Pancreas (tissue), 10 donors: ENCODE data around the gene TBC1D4. TPM values are rescaled to one million over a fixed set of nuclear protein-coding genes. Genes with fewer than 3 reads are reported as not detected.
A peak's percentile ranks its signal among the peaks of the same experiment; 100 is the strongest.

ENCODE experiments used
- ATAC-seq, 4 donors: fragments of 200-7000 bp; cut with Tn5 transposase; one replicate each; pipeline versions ENCODE4 v1.8.0 to v1.9.1; 2020; ENCODE audit warnings: mild to moderate bottlenecking in 4 of 4, moderate library complexity in 4 of 4
- DNase-seq, 6 donors: peaks; one replicate each; pipeline ENCODE4 v3.0.0-alpha.2; 2020
- FAIRE-seq: peaks from 2 replicates; lab custom pipeline; 2012; peaks lifted over from hg19 to GRCh38; lab: Jason Lieb, UNC
- H3K27ac ChIP-seq, 4 donors: fragments of 200-600 bp; sonication (generic); 1 replicate in 3 of 4; 2 replicates in 1 of 4; pipeline versions ENCODE4 v1.5.0 to v1.8.0; 2020
- H3K27me3 ChIP-seq, 4 donors: fragments of 200-600 bp; one replicate each; pipeline ENCODE4 v1.8.0; 2021
- H3K36me3 ChIP-seq, 3 donors: fragments of 200-600 bp; sonication (generic) in 1 of 3; one replicate each; pipeline versions ENCODE4 v1.5.0 to v1.8.0; 2020 to 2021
- H3K4me1 ChIP-seq, 3 donors: fragments of 200-600 bp; one replicate each; pipeline ENCODE4 v1.8.0; 2021
- H3K4me3 ChIP-seq, 4 donors: fragments of 200-600 bp; sonication (generic) in 2 of 4; one replicate each; pipeline versions ENCODE4 v1.5.0 to v1.8.0; 2020 to 2021
- H3K9me3 ChIP-seq, 4 donors: fragments of 200-600 bp; one replicate each; pipeline ENCODE4 v1.8.0; 2021
- WGBS, 2 donors: extraction: QIAGEN DNeasy Blood & Tissue Kit; methylation state at CpG; one replicate each; pipeline ENCODE4 v1.1.7; 2013; 5-methylcytosine and 5-hydroxymethylcytosine counted together
- intact Hi-C, 3 donors: fragments of 100-400 bp; cut with DNase I; formaldehyde crosslinking; loops; one replicate each; pipeline versions ENCODE4 v1.11.1 to v1.14.2; 2022
- polyA plus RNA-seq, 2 donors: library from polyadenylated mRNA; stranded (reverse); fragments of 200-250 nt; gene quantifications; one replicate each; pipeline ENCODE4 v1.2.3, GENCODE V29; 2013
- total RNA-seq, 6 donors: library from RNA; stranded (reverse); fragmentation: NEBNext Ultra II Directional in 4 of 6; extraction: Animal tissue kit (Norgen Biotek cat#: 25700) in 4 of 6; gene quantifications; one replicate each; pipeline versions ENCODE4 v1.2.1 to v1.2.4, GENCODE V29; 2021 to 2023
- TF ChIP-seq, protein P1 (sequence below), 4 donors: fragments of 200-600 bp; sonication (generic) in 3 of 4; IDR thresholded peaks; one replicate each; pipeline versions ENCODE4 v1.5.0 to v1.8.0; 2021; ENCODE audit warnings: antibody characterized with exemption in 4 of 4
- donor health status: healthy with polysubstance abuse.
- donor health status: DM: no; HTN: no; CAD: no; lungs with moderate emphysema.
- donor health status: DM: no; HTN: no; CAD: no.
- donor health status: control.
- donor health status: control.
- donor health status: Bipolar disorder and iron deficiency.
- donor health status: DM: yes; HTN: yes; CAD: no.
- donor health status: DM: no; HTN: no; CAD: no.
- donor health status: DM: no; HTN: no; CAD: no.
- donor health status: DM: yes; HTN: yes; CAD: no.

Gene TBC1D4
- total and polyA plus RNA-seq, 8 donors: 8.2 to 19.7 (median 10.5) TPM

GRCh38 chr13:75384879-75385707, 96.9 kb downstream of the TBC1D4 start:
- Histone ChIP-seq H3K27me3 (no peaks in the 10 kb centered on the region), H3K4me1 (peaks cover 5 to 9% (median 9%) of the 10 kb centered on the region in 3 donors), H3K27ac (peak overlapping the region in 2 of 4 donors; percentile 9 to 42), H3K9me3 (no peaks in the 10 kb centered on the region), H3K36me3 (no peaks in the 10 kb centered on the region), H3K4me3 (no peak overlapping the region)
- intact Hi-C loops: no loop called here
- FAIRE-seq (no peak), ATAC-seq (peak; percentile 47 to 69 (median 62)), DNase-seq (no peak)
- TF ChIP-seq, protein P1, sequence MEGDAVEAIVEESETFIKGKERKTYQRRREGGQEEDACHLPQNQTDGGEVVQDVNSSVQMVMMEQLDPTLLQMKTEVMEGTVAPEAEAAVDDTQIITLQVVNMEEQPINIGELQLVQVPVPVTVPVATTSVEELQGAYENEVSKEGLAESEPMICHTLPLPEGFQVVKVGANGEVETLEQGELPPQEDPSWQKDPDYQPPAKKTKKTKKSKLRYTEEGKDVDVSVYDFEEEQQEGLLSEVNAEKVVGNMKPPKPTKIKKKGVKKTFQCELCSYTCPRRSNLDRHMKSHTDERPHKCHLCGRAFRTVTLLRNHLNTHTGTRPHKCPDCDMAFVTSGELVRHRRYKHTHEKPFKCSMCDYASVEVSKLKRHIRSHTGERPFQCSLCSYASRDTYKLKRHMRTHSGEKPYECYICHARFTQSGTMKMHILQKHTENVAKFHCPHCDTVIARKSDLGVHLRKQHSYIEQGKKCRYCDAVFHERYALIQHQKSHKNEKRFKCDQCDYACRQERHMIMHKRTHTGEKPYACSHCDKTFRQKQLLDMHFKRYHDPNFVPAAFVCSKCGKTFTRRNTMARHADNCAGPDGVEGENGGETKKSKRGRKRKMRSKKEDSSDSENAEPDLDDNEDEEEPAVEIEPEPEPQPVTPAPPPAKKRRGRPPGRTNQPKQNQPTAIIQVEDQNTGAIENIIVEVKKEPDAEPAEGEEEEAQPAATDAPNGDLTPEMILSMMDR (IDR thresholded peaks at IDR 0.05): no peak
- WGBS, 2 donors: 22 to 23% methylated on average over 9 of the region's 9 CpGs

- H3K4me1 ChIP-seq: peaks cover 5 to 9% (median 9%) of the 10 kb centered on the region in 3 donors
- no peak overlapping the region for H3K27ac ChIP-seq
- DNase-seq (no peak), ATAC-seq (peak in 3 of 4 donors; percentile 40 to 72 (median 50)), FAIRE-seq (no peak)
- no peaks in the 10 kb centered on the region for H3K27me3 ChIP-seq
- H3K36me3 ChIP-seq: no peaks in the 10 kb centered on the region
- no peaks in the 10 kb centered on the region for H3K9me3 ChIP-seq
- TF ChIP-seq, protein P1 (IDR thresholded peaks at IDR 0.05): no peak
- intact Hi-C loops: no loop called here
- WGBS, 2 donors: 74 to 75% methylated on average over 6 of the region's 6 CpGs
- no peak overlapping the region for H3K4me3 ChIP-seq
These were observed 98.8 kb downstream of the TBC1D4 start for GRCh38 chr13:75383064-75383715.

DNA sequence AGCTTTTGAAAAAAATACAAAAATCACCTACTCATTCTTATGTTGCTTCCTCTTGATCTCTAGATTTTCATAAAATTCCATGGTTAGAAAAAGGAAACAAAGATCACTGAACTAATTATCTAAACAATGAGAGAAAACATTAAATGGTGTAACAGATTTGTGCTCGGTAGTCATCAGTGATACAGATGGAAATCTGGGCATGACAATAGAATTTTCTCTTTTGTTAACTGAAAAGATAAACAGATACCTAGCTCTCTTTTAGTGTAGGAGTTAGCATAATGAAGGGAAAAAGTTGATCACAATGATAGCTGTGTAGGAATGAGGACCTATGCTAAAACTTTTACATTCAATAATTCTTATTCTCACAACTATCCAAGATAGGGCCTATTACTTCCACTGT, 103.7 kb downstream of the TBC1D4 start:
- DNase-seq (no peak), FAIRE-seq (no peak), ATAC-seq (no peak)
- Histone ChIP-seq H3K27ac (no peak overlapping the region), H3K4me3 (no peak overlapping the region), H3K27me3 (no peaks in the 10 kb centered on the region), H3K9me3 (no peaks in the 10 kb centered on the region), H3K4me1 (peaks cover 0 to 5% (median 0%) of the 10 kb centered on the region in 3 donors), H3K36me3 (no peaks in the 10 kb centered on the region)
- intact Hi-C loops: loop anchor here in 2 of 3 donors (5.0 to 10.0 kb wide), 2 partner anchors 104 to 106 kb away; partner anchors contain the start of gene TBC1D4 (in 2 of the 2)
- 73 to 77% methylated on average over 1 of the region's 1 CpG for WGBS, 2 donors
- TF ChIP-seq, protein P1 (IDR thresholded peaks at IDR 0.05): no peak

- intact Hi-C loops: loop anchor here in 2 of 3 donors (5.0 to 10.0 kb wide), 2 partner anchors 105 to 108 kb away; partner anchors contain the start of gene TBC1D4 (in 2 of the 2)
- Histone ChIP-seq H3K4me1 (no peaks in the 10 kb centered on the region), H3K27ac (no peak overlapping the region), H3K27me3 (no peaks in the 10 kb centered on the region), H3K4me3 (no peak overlapping the region), H3K9me3 (no peaks in the 10 kb centered on the region), H3K36me3 (no peaks in the 10 kb centered on the region)
- DNase-seq (no peak), ATAC-seq (peak in 2 of 4 donors; percentile 18 to 30), FAIRE-seq (no peak)
- 77 to 78% methylated on average over 6 of the region's 6 CpGs for WGBS, 2 donors
- TF ChIP-seq, protein P1 (IDR thresholded peaks at IDR 0.05): no peak
These were observed 105.1 kb downstream of the TBC1D4 start for GRCh38 chr13:75376792-75377402.
